PC-9 (cell line): ENCODE data around the gene PLCB3. TPM values are rescaled to one million over a fixed set of nuclear protein-coding genes. Genes with fewer than 3 reads are reported as not detected.

Experiments used
- BruUV-seq: library from RNA; stranded (reverse); fragments of 400-500 nt; replicated peaks from 2 replicates; lab custom pipeline; 2021; lab: Mats Ljungman, UMichigan
- CTCF ChIA-PET: fragments of 300-600 bp; sonication (Branson Sonifier 250); formaldehyde crosslinking; loops from one replicate; lab custom pipeline; 2022; ENCODE audit warnings: antibody characterized with exemption; lab: Charles Lee
- POLR2A ChIA-PET: fragments of 300-600 bp; sonication (Branson Sonifier 250); formaldehyde crosslinking; loops from one replicate; lab custom pipeline; 2022; ENCODE audit warnings: antibody characterized with exemption; ENCODE audit not compliant: unreplicated experiment; lab: Charles Lee
- DNase-seq, 2 experiments: peaks; one replicate each; pipeline versions ENCODE4 v3.0.0 to v3.0.0-alpha.2; 2015 to 2022; ENCODE audit warnings: mixed read lengths in 1 of 2
- H2AFZ ChIP-seq: fragments of 200-600 bp; sonication (generic); 2 replicates; pipeline ENCODE4 v1.8.1; 2017; ENCODE audit warnings: antibody characterized with exemption
- H3F3A ChIP-seq: fragments of 200-600 bp; sonication (generic); 2 replicates; pipeline ENCODE4 v1.8.1; 2017; ENCODE audit warnings: antibody characterized with exemption, mild to moderate bottlenecking, low read depth; ENCODE audit not compliant: insufficient read depth
- H3K27ac ChIP-seq: fragments of 200-600 bp; sonication (generic); 2 replicates; pipeline ENCODE4 v1.6.1; 2016; ENCODE audit warnings: mixed run types
- H3K27me3 ChIP-seq: fragments of 200-600 bp; sonication (generic); 2 replicates; pipeline ENCODE4 v1.6.1; 2016; ENCODE audit warnings: low read depth, mixed run types; ENCODE audit not compliant: insufficient read depth
- H3K36me3 ChIP-seq: fragments of 200-600 bp; sonication (generic); 2 replicates; pipeline ENCODE4 v1.6.1; 2016; ENCODE audit warnings: low read depth, mixed run types
- H3K4me1 ChIP-seq: fragments of 200-600 bp; sonication (generic); replicated peaks from 2 replicates; pipeline ENCODE4 v1.6.1; 2016; ENCODE audit warnings: mixed run types; ENCODE audit not compliant: insufficient read depth
- H3K4me2 ChIP-seq: fragments of 200-600 bp; sonication (generic); 2 replicates; pipeline ENCODE4 v1.6.1; 2017; ENCODE audit warnings: mixed run types
- H3K4me3 ChIP-seq: fragments of 200-600 bp; sonication (generic); 2 replicates; pipeline ENCODE4 v1.6.1; 2016; ENCODE audit warnings: mixed run types
- H3K79me2 ChIP-seq: fragments of 200-600 bp; sonication (generic); 2 replicates; pipeline ENCODE4 v1.6.1; 2017; ENCODE audit warnings: low read depth, mixed run types
- H3K9me2 ChIP-seq: fragments of 200-600 bp; sonication (generic); 2 replicates; pipeline ENCODE4 v1.8.1; 2017; ENCODE audit warnings: mild to moderate bottlenecking; ENCODE audit not compliant: insufficient read depth
- H3K9me3 ChIP-seq: fragments of 200-600 bp; sonication (generic); 2 replicates; pipeline ENCODE4 v1.8.1; 2016; ENCODE audit warnings: low read depth; ENCODE audit not compliant: insufficient read depth
- H4K20me1 ChIP-seq: fragments of 200-600 bp; sonication (generic); 2 replicates; pipeline ENCODE4 v1.8.1; 2017; ENCODE audit not compliant: insufficient read depth
- CTCF ChIP-seq: fragments of 200-600 bp; sonication (generic); conservative IDR thresholded peaks from 2 replicates; pipeline ENCODE4 v1.6.1; 2017; ENCODE audit warnings: mixed run types, antibody characterized with exemption, mild to moderate bottlenecking, moderate library complexity
- EZH2 ChIP-seq: fragments of 200-600 bp; sonication (generic); IDR thresholded peaks from 2 replicates; pipeline ENCODE4 v1.8.0; 2017; ENCODE audit warnings: antibody characterized with exemption, low read depth
- intact Hi-C: fragments of 100-400 bp; cut with micrococcal nuclease; formaldehyde crosslinking; loops from one replicate; pipeline ENCODE4 v1.10.0; 2022; ENCODE audit not compliant: unreplicated experiment
- total RNA-seq: library from RNA; stranded (reverse); gene quantifications from 2 replicates; pipeline ENCODE4 v1.2.3, GENCODE V29; 2021

PLCB3 gene
- total RNA-seq, 1 experiment from 2014 or later, result 79.6 TPM

GRCh38 chr11:64267207-64267945 lies 16.0 kb downstream of the PLCB3 start:
- H2AFZ ChIP-seq, result no peak overlapping the region
- ChIA-PET POLR2A (interaction anchor here (0.5 to 0.9 kb wide), 6 partner anchors 15 to 88 kb away, joined by 3 to 11 read pairs (median 4); no protein-coding TSS in a partner anchor), CTCF (interaction anchor here (0.6 to 1.7 kb wide), 11 partner anchors 9 to 88 kb away, joined by 3 to 15 read pairs (median 3); no protein-coding TSS in a partner anchor)
- peaks cover 44% of the 10 kb centered on the region for H3F3A ChIP-seq
- no peak overlapping the region for H3K27ac ChIP-seq
- peak; percentile 26 to 89 for DNase-seq
- H3K27me3 ChIP-seq, result no peaks in the 10 kb centered on the region
- H3K9me2 ChIP-seq, result no peaks in the 10 kb centered on the region
- intact Hi-C loops, result no loop called here
- peaks cover 21% of the 10 kb centered on the region for H3K4me1 ChIP-seq
- peaks cover 9% of the 10 kb centered on the region; the same call in 1 of the 2 replicates for H3K36me3 ChIP-seq
- H3K79me2 ChIP-seq, result peaks cover 9% of the 10 kb centered on the region
- TF ChIP-seq EZH2 (no peak), CTCF (no peak)
- H3K4me2 ChIP-seq, result peak overlapping the region; percentile 91; the same call in 1 of the 2 replicates
- no peaks in the 10 kb centered on the region for H4K20me1 ChIP-seq
- H3K4me3 ChIP-seq, result no peak overlapping the region
- H3K9me3 ChIP-seq, result no peaks in the 10 kb centered on the region
- no TSS peak for BruUV-seq

GRCh38 chr11:64268025-64268892 lies 16.9 kb downstream of the PLCB3 start:
- Histone ChIP-seq H3K9me3 (no peaks in the 10 kb centered on the region), H3K27me3 (no peaks in the 10 kb centered on the region), H3K4me1 (peaks cover 25% of the 10 kb centered on the region), H4K20me1 (no peaks in the 10 kb centered on the region), H3K36me3 (peaks cover 1% of the 10 kb centered on the region; the same call in 1 of the 2 replicates), H3K4me2 (peak overlapping the region; percentile 91), H3K27ac (peak overlapping the region; percentile 89), H3K79me2 (peaks cover 18% of the 10 kb centered on the region), H3F3A (peaks cover 49% of the 10 kb centered on the region), H3K9me2 (no peaks in the 10 kb centered on the region), H2AFZ (no peak overlapping the region; the same call in 1 of the 2 replicates), H3K4me3 (peak overlapping the region; percentile 63)
- DNase-seq, result peak; percentile 64 to 88
- intact Hi-C loops, result no loop called here
- CTCF ChIA-PET, result interaction anchor here (0.6 to 1.3 kb wide), 5 partner anchors 9 to 87 kb away, joined by 3 to 14 read pairs (median 6); no protein-coding TSS in a partner anchor
- no TSS peak for BruUV-seq
- POLR2A ChIA-PET, result interaction anchor here (0.5 to 0.6 kb wide), 2 partner anchors 52 to 654 kb away, joined by 4 to 6 read pairs; partner anchors contain the start of gene PLAAT3
- TF ChIP-seq EZH2 (no peak), CTCF (no peak)
